Measurements from ENCODE around the gene TFDP2.
A peak's percentile ranks its signal among the peaks of the same experiment; 100 is the strongest.
"Not testable (repeated sequence)": the region's sequence is repeated elsewhere in the genome, so short reads cannot be mapped to it uniquely, and the experiment has no call there.

TFDP2 gene

GRCh38 chr3:141955175-141955574 lies 194.2 kb downstream of the TFDP2 start:
- no peak for DNase-seq

- no peak for DNase-seq
These were observed 196.7 kb downstream of the TFDP2 start for GRCh38 chr3:141952611-141953010.

GRCh38 chr3:141950572-141951493 lies 198.5 kb downstream of the TFDP2 start:
- DNase-seq = no peak

DNA sequence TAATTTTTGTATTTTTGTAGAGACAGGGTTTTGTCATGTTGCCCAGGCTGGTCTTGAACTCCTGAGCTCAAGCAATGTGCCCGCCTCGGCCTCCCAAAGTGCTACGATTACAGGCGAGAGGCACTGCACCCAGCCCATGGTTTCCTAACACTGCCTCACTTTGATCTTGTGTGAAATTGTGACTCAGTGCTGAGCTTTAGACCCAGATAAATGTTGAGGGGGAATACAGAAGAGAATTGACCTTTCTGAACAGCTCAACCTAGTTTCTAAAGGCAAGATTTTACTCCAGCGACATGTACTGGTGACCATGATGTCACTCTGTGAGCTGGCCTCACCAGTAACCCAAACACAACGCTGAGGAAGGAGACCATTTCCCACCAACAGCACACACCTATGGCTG lies 199.4 kb downstream of the TFDP2 start:
- DNase-seq = no peak

DNA sequence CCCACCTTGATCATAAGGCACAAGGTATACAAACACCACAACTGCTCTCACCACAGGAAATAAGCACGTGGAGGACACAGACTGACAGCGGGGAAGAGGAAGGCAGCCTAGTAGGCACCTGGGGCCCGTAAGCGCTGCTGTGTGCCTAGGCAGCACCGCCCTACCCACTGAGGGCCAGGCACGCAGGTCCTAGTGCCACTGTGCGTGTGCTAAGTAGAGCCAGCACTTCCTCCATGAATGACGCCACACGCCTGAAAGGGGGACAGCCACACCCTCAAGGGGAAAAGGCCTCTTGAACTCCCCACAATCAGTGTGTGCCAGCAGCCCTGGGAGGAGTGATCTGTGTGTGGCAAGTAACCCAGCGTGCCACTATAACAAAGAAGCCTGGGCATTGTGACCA lies 199.9 kb downstream of the TFDP2 start:
- no peak for DNase-seq

GRCh38 chr3:141945726-141946485 lies 203.4 kb downstream of the TFDP2 start:
- DNase-seq = no peak

DNA sequence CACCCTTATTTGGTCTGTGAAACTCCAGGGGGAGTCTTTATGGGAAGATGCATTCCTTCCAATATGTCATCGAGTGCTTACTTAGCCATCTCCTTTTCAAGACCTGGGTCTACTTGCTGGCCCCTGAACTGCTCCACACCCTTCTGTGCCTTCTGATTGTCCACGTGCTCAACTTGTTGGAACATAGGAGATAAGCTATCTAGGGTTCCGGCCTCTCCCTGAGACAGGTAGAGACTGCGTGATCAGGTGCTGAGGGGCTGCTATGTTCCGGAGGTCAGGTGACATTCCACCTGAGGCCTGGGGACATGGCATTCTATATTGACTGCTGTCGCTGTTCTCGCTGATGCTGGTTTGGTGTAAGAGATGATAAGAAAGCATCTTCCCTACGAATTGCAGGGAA lies 207.3 kb downstream of the TFDP2 start:
- DNase-seq = no peak

DNA sequence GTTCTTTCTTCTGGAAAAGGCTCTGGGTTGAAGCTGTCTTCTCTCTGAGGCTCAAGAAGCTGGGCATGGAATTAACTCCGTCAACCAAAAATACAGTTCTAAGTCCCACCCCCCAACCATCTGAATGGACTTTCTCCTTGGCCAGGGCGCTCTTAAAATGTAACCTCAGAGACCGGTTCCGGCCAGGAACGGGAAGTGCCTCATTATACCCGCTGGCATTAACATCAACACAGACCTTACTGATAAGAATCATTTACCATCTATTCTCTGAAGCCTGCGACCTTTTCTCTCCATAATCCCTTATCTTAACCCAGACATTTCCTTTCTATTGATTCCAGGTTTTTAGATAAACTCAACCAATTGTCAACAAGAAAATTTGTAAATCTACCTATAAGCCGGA lies 208.3 kb downstream of the TFDP2 start:
- DNase-seq = no peak

DNA sequence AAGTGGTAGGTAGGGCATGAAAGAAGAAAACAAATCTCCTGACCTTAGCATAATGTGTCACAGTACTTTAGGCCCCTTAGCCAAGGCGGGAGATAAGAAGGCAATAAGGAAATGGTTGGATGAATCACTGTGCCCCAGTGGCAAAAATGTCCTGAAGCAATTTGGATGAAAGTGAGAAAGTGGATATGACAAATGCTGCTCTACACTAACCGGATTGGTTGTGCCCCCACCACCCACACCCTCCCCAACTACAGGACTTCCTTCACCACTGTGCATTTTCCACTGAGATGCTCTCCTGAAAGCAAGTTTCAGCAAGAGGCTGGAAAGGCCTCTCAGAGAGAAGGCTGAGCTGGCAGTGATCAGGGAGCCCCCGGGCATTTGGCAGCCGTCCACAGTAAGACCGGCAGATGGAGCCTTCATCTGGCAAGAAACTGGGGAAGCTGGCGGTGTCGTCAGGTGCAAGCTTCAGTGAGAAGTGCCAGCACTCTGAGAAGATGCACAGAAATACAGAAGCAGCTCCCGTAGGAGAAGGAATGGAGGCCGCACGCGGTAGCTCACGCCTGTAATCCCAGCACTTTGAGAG lies 209.1 kb downstream of the TFDP2 start:
- peak; percentile 88 for DNase-seq

DNA sequence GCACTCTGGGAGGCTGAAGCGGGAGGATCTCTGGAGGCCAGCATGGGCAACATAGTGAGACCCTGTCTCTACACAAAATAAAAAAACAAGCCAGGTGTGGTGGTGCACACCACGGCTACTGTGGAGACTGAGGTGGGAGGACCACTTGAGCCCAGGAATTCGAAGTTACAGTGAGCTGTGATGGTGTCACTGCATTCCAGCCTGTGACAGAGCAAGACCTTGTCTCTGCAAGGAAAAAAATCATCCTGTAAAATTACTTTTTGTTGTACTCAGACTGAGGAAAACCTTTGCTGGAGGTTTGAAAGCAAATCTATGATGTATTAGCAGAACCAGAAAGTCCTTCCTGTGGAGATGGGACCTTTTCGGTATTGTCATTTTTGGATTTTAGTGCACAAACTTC lies 209.6 kb downstream of the TFDP2 start:
- no peak for DNase-seq

GRCh38 chr3:141938011-141938500 lies 211.3 kb downstream of the TFDP2 start:
- no peak for DNase-seq

GRCh38 chr3:141934354-141934753 lies 215.0 kb downstream of the TFDP2 start:
- DNase-seq = no peak

GRCh38 chr3:141933421-141934300 lies 215.7 kb downstream of the TFDP2 start:
- DNase-seq = no peak

DNA sequence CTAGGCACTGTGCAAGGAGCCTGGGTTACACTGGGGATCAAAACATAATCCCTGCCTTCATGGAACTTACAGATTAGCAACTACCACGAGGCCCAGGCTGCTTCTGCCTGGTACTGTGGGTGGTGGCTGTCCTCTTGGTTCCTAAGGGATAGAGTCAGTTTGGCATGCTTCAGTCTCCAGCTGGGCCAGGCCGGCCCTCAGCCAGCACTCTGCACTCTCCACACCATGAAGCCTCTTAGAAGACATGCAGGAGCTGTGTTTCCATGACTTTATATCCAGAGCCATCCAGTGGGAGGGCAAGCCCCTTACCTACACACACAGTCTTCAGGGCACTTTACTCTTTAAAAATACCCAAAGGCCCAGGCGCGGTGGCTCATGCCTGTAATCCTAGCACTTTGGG lies 218.5 kb downstream of the TFDP2 start:
- DNase-seq = no peak

GRCh38 chr3:141929341-141929995 lies 219.9 kb downstream of the TFDP2 start:
- DNase-seq = no peak

- no peak for DNase-seq
These were observed 220.6 kb downstream of the TFDP2 start for GRCh38 chr3:141928631-141929270.

GRCh38 chr3:141926929-141927328 lies 222.4 kb downstream of the TFDP2 start:
- DNase-seq = no peak

DNA sequence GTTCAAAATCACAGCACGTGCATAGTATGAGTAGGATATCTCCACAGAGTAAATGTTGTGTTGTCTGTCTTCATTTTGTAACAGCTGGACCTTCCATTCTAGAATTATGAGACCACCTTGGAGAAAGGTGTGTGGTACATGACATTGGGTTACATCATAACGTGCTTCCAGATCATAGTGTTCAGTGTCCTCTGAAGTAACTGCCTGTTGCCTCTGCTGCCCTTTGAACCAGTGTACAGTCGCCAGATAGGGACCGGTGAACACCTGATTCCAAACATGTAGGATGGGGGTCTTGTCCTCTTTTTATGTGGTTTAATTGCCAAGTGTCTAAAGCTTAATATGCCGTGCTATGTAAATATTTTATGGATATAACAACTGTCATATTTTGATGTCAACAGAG lies 223.7 kb downstream of the TFDP2 start:
- not testable (repeated sequence) for DNase-seq

GRCh38 chr3:141921316-141921715 lies 228.0 kb downstream of the TFDP2 start:
- no peak for DNase-seq

DNA sequence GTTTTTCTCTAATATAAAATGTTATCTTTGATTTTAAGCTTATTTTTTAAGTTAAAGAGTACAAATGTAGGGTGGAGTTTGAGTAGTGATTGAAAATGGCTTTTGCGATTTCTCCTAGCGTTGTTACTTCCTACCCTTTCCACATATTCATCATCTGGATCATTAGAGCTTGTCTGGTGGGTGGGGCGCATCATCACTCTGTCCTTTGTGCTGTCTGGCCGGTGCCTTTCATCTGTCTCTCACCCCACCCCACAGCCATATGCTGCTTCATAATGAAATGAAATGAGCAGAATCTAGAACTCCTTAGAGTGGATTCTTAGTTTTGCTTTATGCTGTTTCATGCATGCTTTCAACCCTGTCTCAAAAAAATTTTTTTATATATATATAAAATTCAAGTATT lies 228.6 kb downstream of the TFDP2 start:
- DNase-seq = no peak

- no peak for DNase-seq
These were observed 233.6 kb downstream of the TFDP2 start for GRCh38 chr3:141915766-141916165.

All from RPMI8226 (cell line).